GM12878 (cell line): ENCODE results near the gene LY9.

ENCODE experiments used
- CTCF ChIP-seq, 3 experiments: IDR thresholded peaks in 2 of 3; conservative IDR thresholded peaks in 1 of 3; 2 replicates each; pipeline ENCODE4 v1.5.1; 2011; ENCODE audit warnings: low read depth in 3 of 3, low read length in 3 of 3, mild to moderate bottlenecking in 3 of 3, control low read depth in 2 of 3, moderate library complexity in 2 of 3, inconsistent platforms in 1 of 3, mixed read lengths in 1 of 3; ENCODE audit not compliant: control insufficient read depth in 2 of 3, insufficient read depth in 1 of 3; ENCODE audit errors: extremely low read depth in 1 of 3
- DPF2 ChIP-seq: fragments of 450-650 bp; IDR thresholded peaks from 2 replicates; pipeline ENCODE4 v1.6.1; 2017; ENCODE audit warnings: mild to moderate bottlenecking
- IKZF1 ChIP-seq: fragments of 450-650 bp; conservative IDR thresholded peaks from 2 replicates; pipeline ENCODE4 v1.6.1; 2017; ENCODE audit warnings: antibody characterized with exemption, mild to moderate bottlenecking
- NRF1 ChIP-seq: conservative IDR thresholded peaks from 2 replicates; pipeline ENCODE4 v1.6.1; 2011; ENCODE audit warnings: mild to moderate bottlenecking, low read depth, low read length, improper control_type of control experiment
- POLR2A ChIP-seq: IDR thresholded peaks from 2 replicates; pipeline ENCODE4 v1.6.1; 2011; ENCODE audit warnings: low read depth, mild to moderate bottlenecking, low read length
- SP1 ChIP-seq: IDR thresholded peaks from one replicate; pipeline ENCODE4 v1.6.1; 2011; ENCODE audit warnings: low read depth, low read length
- SUPT20H ChIP-seq: IDR thresholded peaks from 2 replicates; pipeline ENCODE4 v1.6.1; 2011; ENCODE audit warnings: low read depth, mild to moderate bottlenecking, low read length, moderate library complexity, borderline replicate concordance; ENCODE audit not compliant: control insufficient read depth
- ZBTB33 ChIP-seq: fragments of 450-650 bp; IDR thresholded peaks from 2 replicates; pipeline ENCODE4 v1.6.1; 2017; ENCODE audit warnings: mild to moderate bottlenecking

- TF ChIP-seq CTCF (IDR thresholded peaks at IDR 0.05 in 2 of 3, conservative IDR thresholded peaks at IDR 0.05 in 1 of 3; ENCODE audit: control insufficient read depth in 2 of 3, extremely low read depth in 1 of 3, insufficient read depth in 1 of 3, low read depth in 3 of 3, low read length in 3 of 3), result no peak
- peak; percentile 44; the same call in 1 of the 2 replicates for TF ChIP-seq POLR2A
- TF ChIP-seq NRF1, result no peak
- no peak for TF ChIP-seq ZBTB33
- TF ChIP-seq SUPT20H, result no peak
- TF ChIP-seq SP1, result no peak
- peak; percentile 64 for TF ChIP-seq IKZF1
- peak; percentile 76 for TF ChIP-seq DPF2
Observed at GRCh38 chr1:160755911-160756848, 39.8 kb upstream of the LY9 start.
